K562 (cell line): ENCODE data around the gene MECP2. TPM values are rescaled to one million over a fixed set of nuclear protein-coding genes. Genes with fewer than 3 reads are reported as not detected.

Experiments used
- ASH1L ChIP-seq: fragments of 450-650 bp; IDR thresholded peaks from 2 replicates; pipeline ENCODE4 v1.6.1; 2018; ENCODE audit warnings: borderline replicate concordance, mild to moderate bottlenecking, low read depth; ENCODE audit not compliant: partially characterized antibody
- BDP1 ChIP-seq: IDR thresholded peaks from 3 replicates; pipeline ENCODE4 v1.6.1; 2011; ENCODE audit not compliant: insufficient read length, insufficient read depth
- EP400 ChIP-seq: fragments of 450-650 bp; IDR thresholded peaks from 2 replicates; pipeline ENCODE4 v1.6.1; 2017; ENCODE audit warnings: antibody characterized with exemption, mild to moderate bottlenecking, moderate library complexity
- ERF ChIP-seq: fragments of 450-650 bp; formaldehyde crosslinking; IDR thresholded peaks from 2 replicates; pipeline ENCODE4 v1.4.0; 2020; ENCODE audit warnings: mild to moderate bottlenecking, mixed read lengths
- GATAD2B ChIP-seq: fragments of 450-650 bp; IDR thresholded peaks from 2 replicates; pipeline ENCODE4 v1.6.1; 2017; ENCODE audit warnings: mild to moderate bottlenecking, borderline replicate concordance
- JUND ChIP-seq, 2 experiments: IDR thresholded peaks; 2 replicates in 1 of 2; 3 replicates in 1 of 2; pipeline ENCODE4 v1.6.1; 2011; ENCODE audit warnings: borderline replicate concordance in 2 of 2, low read depth in 2 of 2, low read length in 2 of 2, improper control_type of control experiment in 1 of 2, missing biosample characterization in 1 of 2, missing genetic modification characterization in 1 of 2, missing genetic modification reagents in 1 of 2
- KLF1 ChIP-seq: fragments of 450-650 bp; IDR thresholded peaks from 2 replicates; pipeline ENCODE4 v1.6.1; 2016; ENCODE audit warnings: missing genetic modification characterization, missing compliant biosample characterization
- MAZ ChIP-seq, 2 experiments: fragments of 450-650 bp in 1 of 2; sonication (generic) in 1 of 2; formaldehyde crosslinking; IDR thresholded peaks in 1 of 2; conservative IDR thresholded peaks in 1 of 2; 2 replicates each; pipeline versions ENCODE4 v1.4.0 to v1.5.0; 2020; ENCODE audit warnings: mild to moderate bottlenecking in 1 of 2, missing genetic modification reagents in 1 of 2
- MYC ChIP-seq, 2 experiments: fragments of 250-450 bp in 1 of 2; sonication (Bioruptor Pico) in 1 of 2; IDR thresholded peaks; 2 replicates each; pipeline versions ENCODE4 v1.5.1 to v1.6.1; 2012 to 2021; ENCODE audit warnings: low read depth in 2 of 2, borderline replicate concordance in 1 of 2, improper control_type of control experiment in 1 of 2, low read length in 1 of 2, mild to moderate bottlenecking in 1 of 2, moderate library complexity in 1 of 2
- POLR2H ChIP-seq: IDR thresholded peaks from 2 replicates; pipeline ENCODE4 v1.6.1; 2016; ENCODE audit warnings: missing genetic modification characterization, low read depth, mild to moderate bottlenecking, control low read depth, missing compliant biosample characterization, moderate library complexity
- POLR3A ChIP-seq: IDR thresholded peaks from 2 replicates; pipeline ENCODE4 v1.6.1; 2011; ENCODE audit warnings: borderline replicate concordance, mild to moderate bottlenecking, moderate library complexity; ENCODE audit not compliant: insufficient read length, insufficient read depth; ENCODE audit errors: extremely low read depth
- RBM39 ChIP-seq: fragments of 200-400 bp; formaldehyde crosslinking; optimal IDR thresholded peaks from 2 replicates; pipeline ENCODE3; 2018; ENCODE audit warnings: low read depth, low read length
- SMAD1 ChIP-seq: fragments of 150-350 bp; IDR thresholded peaks from 2 replicates; pipeline ENCODE4 v1.6.1; 2014; ENCODE audit warnings: low read length, low read depth; ENCODE audit not compliant: partially characterized antibody
- SPI1 ChIP-seq: IDR thresholded peaks from 2 replicates; pipeline ENCODE4 v1.6.1; 2011; ENCODE audit warnings: low read depth, low read length, control low read depth, borderline replicate concordance
- YY1 ChIP-seq, 3 experiments: IDR thresholded peaks; 2 replicates each; pipeline ENCODE4 v1.6.1; 2011; ENCODE audit warnings: low read length in 2 of 3, mild to moderate bottlenecking in 2 of 3, moderate library complexity in 2 of 3, borderline replicate concordance in 1 of 3, control low read depth in 1 of 3, low read depth in 1 of 3; ENCODE audit not compliant: insufficient read depth in 3 of 3, insufficient replicate concordance in 2 of 3, control insufficient read depth in 1 of 3, insufficient read length in 1 of 3; ENCODE audit errors: extremely low read depth in 1 of 3
- ZFX ChIP-seq: sonication (generic); formaldehyde crosslinking; IDR thresholded peaks from 2 replicates; pipeline ENCODE4 v1.8.0; 2022; ENCODE audit warnings: mild to moderate bottlenecking, missing genetic modification reagents, moderate library complexity
- polyA plus RNA-seq, 8 experiments: library from polyadenylated mRNA; depleted of rRNA in 4 of 8; stranded (reverse) in 5 of 8; unstranded in 3 of 8; fragments of >200 nt; fragmentation: Nextera tagmentation in 2 of 8; fragmentation: Illumina TruSeq in 1 of 8; extraction: Ambion mirVana in 2 of 8; extraction: Trizol in 1 of 8; gene quantifications; 2 replicates each; pipeline versions ENCODE4 v1.2.1 to v1.2.3, GENCODE V29; 2011 to 2014; ENCODE audit warnings: inconsistent platforms in 1 of 8, missing spikeins in 1 of 8
- total RNA-seq, 7 experiments: library from RNA; depleted of rRNA in 6 of 7; stranded (reverse); fragments of >200 nt in 6 of 7; fragmentation: Illumina TruSeq in 2 of 7; extraction: Trizol in 2 of 7; gene quantifications; 2 replicates each; pipeline versions ENCODE4 v1.2.1 to v1.2.3, GENCODE V29; 2011 to 2021; ENCODE audit warnings: low replicate concordance in 1 of 7
- TF ChIP-seq, protein P1 (sequence below): IDR thresholded peaks from 2 replicates; pipeline ENCODE4 v1.6.1; 2011; ENCODE audit warnings: borderline replicate concordance, low read depth, mild to moderate bottlenecking, moderate library complexity, low read length; ENCODE audit not compliant: insufficient read depth, poor library complexity, severe bottlenecking
- TF ChIP-seq, protein P2 (sequence below): fragments of 250-450 bp; sonication (Bioruptor Pico); IDR thresholded peaks from 2 replicates; pipeline ENCODE4 v1.4.0; 2020; ENCODE audit warnings: mild to moderate bottlenecking, moderate library complexity
- TF ChIP-seq, protein P3 (sequence below): fragments of 450-650 bp; IDR thresholded peaks from 2 replicates; pipeline ENCODE4 v1.6.1; 2016

MECP2 gene
- total and polyA plus RNA-seq, 9 of the 15 experiments (the other 6 are each of a cell fraction or from before 2014, with no cell fraction given): 2.1 to 50.9 (median 30.5) TPM

DNA sequence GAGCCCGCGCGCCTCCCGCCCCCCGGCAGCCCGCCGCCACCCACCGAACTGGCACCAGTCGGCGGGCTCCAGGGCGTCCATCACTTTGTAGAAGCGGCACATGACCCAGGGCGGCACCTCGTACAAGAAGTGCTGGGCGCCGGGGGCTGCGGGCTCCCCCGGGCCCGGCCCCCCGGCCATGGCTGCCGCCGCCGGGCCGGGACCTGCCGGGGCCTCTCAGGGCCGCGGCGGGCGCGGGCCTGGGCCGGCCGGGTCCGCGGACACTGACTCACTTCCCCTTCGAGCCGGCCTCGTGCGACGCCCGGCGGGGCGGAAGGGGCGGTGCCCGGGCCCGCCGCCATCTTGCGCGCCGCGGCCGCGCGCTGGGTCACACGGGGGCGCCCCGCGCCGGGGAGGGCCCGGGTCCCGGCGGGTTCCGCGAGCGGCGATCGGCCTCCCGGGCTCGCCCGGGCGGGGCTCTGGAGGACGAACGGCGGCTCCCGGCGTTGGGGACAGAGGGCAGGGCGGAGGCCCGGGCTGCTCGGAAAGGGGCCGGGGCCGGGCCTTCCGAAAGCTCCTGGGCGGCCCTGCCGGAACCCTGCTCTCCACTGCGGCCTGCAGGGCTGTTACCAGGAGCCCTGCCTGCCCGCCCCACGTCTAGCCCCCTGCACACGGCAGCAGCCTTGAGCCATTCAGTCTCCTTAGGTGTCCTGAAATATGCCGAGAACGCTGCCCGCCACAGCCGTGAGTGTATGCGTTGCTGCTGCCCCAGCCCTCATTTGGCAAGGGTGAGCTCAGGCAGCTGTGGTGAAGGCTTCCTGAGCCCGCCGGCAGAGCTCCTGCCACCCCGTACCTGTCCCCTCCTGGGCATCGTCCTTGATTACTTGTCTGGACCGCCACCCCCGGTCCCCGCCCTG lies 77.6 kb downstream of the MECP2 start, which contains the start of gene IRAK1 (continued):
- TF ChIP-seq, protein P1, sequence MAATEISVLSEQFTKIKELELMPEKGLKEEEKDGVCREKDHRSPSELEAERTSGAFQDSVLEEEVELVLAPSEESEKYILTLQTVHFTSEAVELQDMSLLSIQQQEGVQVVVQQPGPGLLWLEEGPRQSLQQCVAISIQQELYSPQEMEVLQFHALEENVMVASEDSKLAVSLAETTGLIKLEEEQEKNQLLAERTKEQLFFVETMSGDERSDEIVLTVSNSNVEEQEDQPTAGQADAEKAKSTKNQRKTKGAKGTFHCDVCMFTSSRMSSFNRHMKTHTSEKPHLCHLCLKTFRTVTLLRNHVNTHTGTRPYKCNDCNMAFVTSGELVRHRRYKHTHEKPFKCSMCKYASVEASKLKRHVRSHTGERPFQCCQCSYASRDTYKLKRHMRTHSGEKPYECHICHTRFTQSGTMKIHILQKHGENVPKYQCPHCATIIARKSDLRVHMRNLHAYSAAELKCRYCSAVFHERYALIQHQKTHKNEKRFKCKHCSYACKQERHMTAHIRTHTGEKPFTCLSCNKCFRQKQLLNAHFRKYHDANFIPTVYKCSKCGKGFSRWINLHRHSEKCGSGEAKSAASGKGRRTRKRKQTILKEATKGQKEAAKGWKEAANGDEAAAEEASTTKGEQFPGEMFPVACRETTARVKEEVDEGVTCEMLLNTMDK: peak; percentile 45
- TF ChIP-seq EP400: peak; percentile 15; the same call in 1 of the 2 replicates
- no peak for TF ChIP-seq KLF1 (tag)
- 0 out of 4 replicates have a peak, but pooled peaks of 1 of the 2 experiments have one; percentile 44 for TF ChIP-seq MAZ (CRISPR knock-in tag; conservative IDR thresholded peaks at IDR 0.05 in 1 of 2, IDR thresholded peaks at IDR 0.05 in 1 of 2)
- TF ChIP-seq BDP1: no peak
- TF ChIP-seq POLR3A: no peak
- TF ChIP-seq POLR2H: peak; percentile 52; the same call in 1 of the 2 replicates
- 0 out of 2 replicates have a peak, but pooled peaks have one; percentile 35 for TF ChIP-seq JUND (IDR thresholded peaks at IDR 0.05; ENCODE audit: borderline replicate concordance, low read depth, low read length)
- no peak; the same call in 2 of the 3 replicates for TF ChIP-seq JUND (tag; IDR thresholded peaks at IDR 0.05; ENCODE audit: borderline replicate concordance, low read depth, low read length)
- TF ChIP-seq MYC (IDR thresholded peaks at IDR 0.05; ENCODE audit: low read depth, low read length): peak; percentile 95
- TF ChIP-seq MYC (CRISPR knock-in tag; IDR thresholded peaks at IDR 0.05; ENCODE audit: borderline replicate concordance, low read depth): no peak
- peak; percentile 28 for TF ChIP-seq SMAD1
- peak; percentile 87 for TF ChIP-seq ZFX
- TF ChIP-seq YY1 (IDR thresholded peaks at IDR 0.05; ENCODE audit: borderline replicate concordance in 1 of 3, control insufficient read depth in 1 of 3, extremely low read depth in 1 of 3, insufficient read depth in 3 of 3, insufficient read length in 1 of 3, insufficient replicate concordance in 2 of 3, low read depth in 1 of 3, low read length in 2 of 3): peak; percentile 76 to 97 (median 94)
- 0 out of 2 replicates have a peak, but pooled peaks have one; percentile 53 for TF ChIP-seq ERF
- TF ChIP-seq RBM39: no peak
- no peak for TF ChIP-seq ASH1L
- TF ChIP-seq, protein P2, sequence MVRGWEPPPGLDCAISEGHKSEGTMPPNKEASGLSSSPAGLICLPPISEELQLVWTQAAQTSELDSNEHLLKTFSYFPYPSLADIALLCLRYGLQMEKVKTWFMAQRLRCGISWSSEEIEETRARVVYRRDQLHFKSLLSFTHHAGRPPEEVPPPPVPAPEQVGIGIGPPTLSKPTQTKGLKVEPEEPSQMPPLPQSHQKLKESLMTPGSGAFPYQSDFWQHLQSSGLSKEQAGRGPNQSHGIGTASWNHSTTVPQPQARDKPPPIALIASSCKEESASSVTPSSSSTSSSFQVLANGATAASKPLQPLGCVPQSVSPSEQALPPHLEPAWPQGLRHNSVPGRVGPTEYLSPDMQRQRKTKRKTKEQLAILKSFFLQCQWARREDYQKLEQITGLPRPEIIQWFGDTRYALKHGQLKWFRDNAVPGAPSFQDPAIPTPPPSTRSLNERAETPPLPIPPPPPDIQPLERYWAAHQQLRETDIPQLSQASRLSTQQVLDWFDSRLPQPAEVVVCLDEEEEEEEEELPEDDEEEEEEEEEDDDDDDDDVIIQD: no peak
- TF ChIP-seq GATAD2B: peak; percentile 54; the same call in 1 of the 2 replicates
- TF ChIP-seq, protein P3, sequence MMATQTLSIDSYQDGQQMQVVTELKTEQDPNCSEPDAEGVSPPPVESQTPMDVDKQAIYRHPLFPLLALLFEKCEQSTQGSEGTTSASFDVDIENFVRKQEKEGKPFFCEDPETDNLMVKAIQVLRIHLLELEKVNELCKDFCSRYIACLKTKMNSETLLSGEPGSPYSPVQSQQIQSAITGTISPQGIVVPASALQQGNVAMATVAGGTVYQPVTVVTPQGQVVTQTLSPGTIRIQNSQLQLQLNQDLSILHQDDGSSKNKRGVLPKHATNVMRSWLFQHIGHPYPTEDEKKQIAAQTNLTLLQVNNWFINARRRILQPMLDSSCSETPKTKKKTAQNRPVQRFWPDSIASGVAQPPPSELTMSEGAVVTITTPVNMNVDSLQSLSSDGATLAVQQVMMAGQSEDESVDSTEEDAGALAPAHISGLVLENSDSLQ: no peak
- peak; percentile 87 for TF ChIP-seq SPI1
